BE2C (cell line): Measurements from ENCODE around the gene MLF2. TPM values are rescaled to one million over a fixed set of nuclear protein-coding genes. Genes with fewer than 3 reads are reported as not detected.
A peak's percentile ranks its signal among the peaks of the same experiment; 100 is the strongest.

Experiments used
- DNase-seq: peaks from one replicate; pipeline ENCODE4 v3.0.0-alpha.2; 2020
- H3K27me3 ChIP-seq: fragments of 250-450 bp; sonication (Bioruptor Pico); 2 replicates; pipeline ENCODE4 v1.5.1; 2020; ENCODE audit warnings: mild to moderate bottlenecking
- H3K36me3 ChIP-seq: fragments of 250-450 bp; sonication (Bioruptor Pico); 2 replicates; pipeline ENCODE4 v1.5.1; 2020; ENCODE audit warnings: mild to moderate bottlenecking
- H3K4me1 ChIP-seq: fragments of 250-450 bp; sonication (Bioruptor Pico); 2 replicates; pipeline ENCODE4 v1.5.1; 2020
- H3K4me3 ChIP-seq: 2 replicates; pipeline ENCODE4 v1.5.1; 2011; ENCODE audit warnings: low read depth, low read length
- H3K9me3 ChIP-seq: fragments of 250-450 bp; sonication (Bioruptor Pico); 2 replicates; pipeline ENCODE4 v1.5.1; 2020
- CTCF ChIP-seq: IDR thresholded peaks from 2 replicates; pipeline ENCODE4 v1.5.1; 2012; ENCODE audit warnings: mild to moderate bottlenecking, low read depth, low read length
- polyA plus RNA-seq: library from polyadenylated mRNA; unstranded; fragments of >200 nt; gene quantifications from one replicate; pipeline ENCODE4 v1.2.1, GENCODE V29; 2012; ENCODE audit warnings: low read depth, missing spikeins; ENCODE audit not compliant: insufficient read length, insufficient read depth

The MLF2 gene, protein sequence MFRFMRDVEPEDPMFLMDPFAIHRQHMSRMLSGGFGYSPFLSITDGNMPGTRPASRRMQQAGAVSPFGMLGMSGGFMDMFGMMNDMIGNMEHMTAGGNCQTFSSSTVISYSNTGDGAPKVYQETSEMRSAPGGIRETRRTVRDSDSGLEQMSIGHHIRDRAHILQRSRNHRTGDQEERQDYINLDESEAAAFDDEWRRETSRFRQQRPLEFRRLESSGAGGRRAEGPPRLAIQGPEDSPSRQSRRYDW
- polyA plus RNA-seq = 486 TPM

DNA sequence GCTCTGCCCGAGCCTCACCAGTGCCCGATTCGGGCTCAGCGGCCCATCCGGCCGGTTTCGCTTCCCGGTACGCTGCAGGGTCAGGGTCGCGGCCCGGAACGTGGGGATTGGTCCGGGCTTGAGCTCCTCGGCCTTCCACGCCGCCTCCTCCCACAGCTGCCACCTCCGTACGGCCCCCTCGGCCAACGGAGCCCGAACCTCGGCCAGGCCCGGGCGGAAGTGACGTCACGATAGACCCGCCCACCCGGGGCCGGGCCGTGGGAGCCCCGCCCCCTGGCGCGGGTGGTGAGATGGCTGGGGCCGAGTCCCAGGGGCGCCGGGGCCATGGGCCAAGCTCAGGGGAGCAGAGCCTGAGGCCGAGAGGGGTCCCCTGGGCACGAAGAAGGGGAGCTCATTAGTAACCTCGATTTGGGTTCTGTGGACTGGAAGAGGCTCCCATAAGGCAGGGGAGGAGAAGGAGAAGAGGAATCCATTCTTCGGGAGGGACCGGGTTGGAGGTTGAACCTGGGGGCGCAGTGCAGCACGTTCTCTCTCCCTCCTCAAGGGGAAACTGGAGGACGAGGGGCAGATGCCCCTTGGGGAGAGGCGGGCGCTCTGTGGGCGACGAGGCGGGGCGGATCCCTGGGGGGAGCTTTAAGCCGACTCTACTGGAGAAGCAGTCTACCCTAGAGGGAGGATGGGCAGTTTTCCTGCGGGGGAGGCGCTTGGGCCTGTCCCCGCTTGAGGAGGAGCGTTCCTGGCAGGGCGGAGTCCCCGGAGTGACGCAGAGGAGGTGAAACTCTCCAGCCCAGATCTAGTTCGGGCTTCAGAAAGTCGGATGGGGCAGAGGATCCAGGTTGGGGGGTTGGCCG is at the start of gene MLF2:
MLF2 (minus strand) TSS at position 221 of the 851 bp plus-strand sequence. CDS start 807 bp downstream, outside the sequence.
- peak; percentile 95 for TF ChIP-seq CTCF
- peak; percentile 98 for DNase-seq
- Histone ChIP-seq H3K4me3 (peak within 1 kb of the TSS; percentile 96), H3K27me3 (no peaks in the 10 kb centered on the region), H3K36me3 (peaks cover 33% of the 10 kb centered on the region), H3K9me3 (no peaks in the 10 kb centered on the region), H3K4me1 (peaks cover 16% of the 10 kb centered on the region)

- DNase-seq = no peak
- no peak overlapping the region for H3K4me3 ChIP-seq
- no peaks in the 10 kb centered on the region for H3K27me3 ChIP-seq
- H3K4me1 ChIP-seq = no peaks in the 10 kb centered on the region
- TF ChIP-seq CTCF = no peak
- H3K9me3 ChIP-seq = no peaks in the 10 kb centered on the region
- H3K36me3 ChIP-seq = no peaks in the 10 kb centered on the region
Measured at GRCh38 chr12:6799147-6799546, 46.2 kb upstream of the MLF2 start.

DNA sequence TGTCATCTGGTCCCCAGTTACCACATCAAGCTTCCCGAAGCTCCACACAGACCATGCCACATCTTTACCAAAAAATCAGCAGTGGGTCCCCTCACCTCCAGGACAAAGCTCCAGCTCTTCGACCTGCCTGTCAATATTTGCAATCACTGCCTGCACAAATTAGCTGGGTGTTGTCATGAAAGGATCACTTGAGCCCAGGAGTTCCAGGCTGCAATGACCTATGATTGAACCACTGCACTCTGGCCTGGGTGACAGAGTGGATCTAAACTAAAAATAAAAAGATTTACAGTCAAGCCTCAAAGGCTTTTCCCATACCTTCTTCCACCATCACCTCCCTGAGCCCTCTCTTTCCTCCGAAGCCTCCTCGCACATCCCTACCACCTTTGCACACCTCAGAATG is 43.6 kb upstream of the MLF2 start:
- DNase-seq = no peak
- Histone ChIP-seq H3K27me3 (no peaks in the 10 kb centered on the region), H3K36me3 (no peaks in the 10 kb centered on the region), H3K4me3 (no peak overlapping the region), H3K9me3 (no peaks in the 10 kb centered on the region), H3K4me1 (no peaks in the 10 kb centered on the region)
- no peak for TF ChIP-seq CTCF

GRCh38 chr12:6795088-6795487 is 42.1 kb upstream of the MLF2 start:
- no peaks in the 10 kb centered on the region for H3K27me3 ChIP-seq
- TF ChIP-seq CTCF = no peak

GRCh38 chr12:6792522-6793201 is 39.7 kb upstream of the MLF2 start:
- H3K27me3 ChIP-seq = no peaks in the 10 kb centered on the region
- H3K9me3 ChIP-seq = no peaks in the 10 kb centered on the region
- no peak for TF ChIP-seq CTCF
- no peak overlapping the region for H3K4me3 ChIP-seq
- no peaks in the 10 kb centered on the region for H3K4me1 ChIP-seq
- H3K36me3 ChIP-seq = no peaks in the 10 kb centered on the region
- no peak for DNase-seq

More at GRCh38 chr12:6795088-6795487, 42.1 kb upstream of the MLF2 start:
- no peaks in the 10 kb centered on the region for H3K4me1 ChIP-seq
- no peaks in the 10 kb centered on the region for H3K36me3 ChIP-seq
- DNase-seq = no peak
- no peak overlapping the region for H3K4me3 ChIP-seq
- H3K9me3 ChIP-seq = no peaks in the 10 kb centered on the region
